ENCODE results near the gene GABRB1.
"Not testable (repeated sequence)": the region's sequence is repeated elsewhere in the genome, so short reads cannot be mapped to it uniquely, and the experiment has no call there.

Gene GABRB1

GRCh38 chr4:47217291-47217690, 185.9 kb downstream of the GABRB1 start:
- DNase-seq = no peak

- DNase-seq = no peak
Observed at GRCh38 chr4:47217884-47218283, 186.5 kb downstream of the GABRB1 start.

- no peak for DNase-seq
Observed at GRCh38 chr4:47218631-47219030, 187.3 kb downstream of the GABRB1 start.

GRCh38 chr4:47219586-47219985, 188.2 kb downstream of the GABRB1 start:
- no peak for DNase-seq

GRCh38 chr4:47221721-47222120, 190.4 kb downstream of the GABRB1 start:
- no peak for DNase-seq

- DNase-seq = no peak
Observed at GRCh38 chr4:47222276-47222675, 190.9 kb downstream of the GABRB1 start.

GRCh38 chr4:47224361-47224760, 193.0 kb downstream of the GABRB1 start:
- DNase-seq = no peak

GRCh38 chr4:47235721-47236120, 204.4 kb downstream of the GABRB1 start:
- no peak for DNase-seq

GRCh38 chr4:47238667-47239066, 207.3 kb downstream of the GABRB1 start:
- no peak for DNase-seq

GRCh38 chr4:47239649-47240048, 208.3 kb downstream of the GABRB1 start:
- no peak for DNase-seq

- DNase-seq = no peak
Observed at GRCh38 chr4:47251348-47252135, 220.2 kb downstream of the GABRB1 start.

- DNase-seq = no peak
Observed at GRCh38 chr4:47263721-47264120, 232.4 kb downstream of the GABRB1 start.

GRCh38 chr4:47270201-47270888, 239.0 kb downstream of the GABRB1 start:
- no peak for DNase-seq

GRCh38 chr4:47271291-47271690, 239.9 kb downstream of the GABRB1 start:
- DNase-seq = no peak

GRCh38 chr4:47274901-47275300, 243.5 kb downstream of the GABRB1 start:
- DNase-seq = no peak

GRCh38 chr4:47275595-47275994, 244.2 kb downstream of the GABRB1 start:
- no peak for DNase-seq

- no peak for DNase-seq
Observed at GRCh38 chr4:47278631-47279030, 247.3 kb downstream of the GABRB1 start.

GRCh38 chr4:47287735-47288134, 256.4 kb downstream of the GABRB1 start:
- DNase-seq = no peak

- DNase-seq = no peak
Observed at GRCh38 chr4:47289805-47290204, 258.4 kb downstream of the GABRB1 start.

GRCh38 chr4:47290873-47291272, 259.5 kb downstream of the GABRB1 start:
- DNase-seq = not testable (repeated sequence)

GRCh38 chr4:47309165-47309564, 277.8 kb downstream of the GABRB1 start:
- DNase-seq = no peak

GRCh38 chr4:47312170-47312569, 280.8 kb downstream of the GABRB1 start:
- DNase-seq = no peak

- no peak for DNase-seq
Observed at GRCh38 chr4:47313384-47313783, 282.0 kb downstream of the GABRB1 start.

- DNase-seq = no peak
Observed at GRCh38 chr4:47315346-47315745, 284.0 kb downstream of the GABRB1 start.

GRCh38 chr4:47326025-47326424, 294.7 kb downstream of the GABRB1 start:
- no peak for DNase-seq

All from NCI-H146 (cell line).